HG03521 (cell line): ENCODE results near the gene PXDN.

ENCODE experiments used
- ATAC-seq: cut with Tn5 transposase; IDR thresholded peaks from one replicate; pipeline ENCODE4 v1.9.1; 2021; ENCODE audit warnings: mild to moderate bottlenecking, moderate library complexity; ENCODE audit not compliant: unreplicated experiment

Gene PXDN

DNA sequence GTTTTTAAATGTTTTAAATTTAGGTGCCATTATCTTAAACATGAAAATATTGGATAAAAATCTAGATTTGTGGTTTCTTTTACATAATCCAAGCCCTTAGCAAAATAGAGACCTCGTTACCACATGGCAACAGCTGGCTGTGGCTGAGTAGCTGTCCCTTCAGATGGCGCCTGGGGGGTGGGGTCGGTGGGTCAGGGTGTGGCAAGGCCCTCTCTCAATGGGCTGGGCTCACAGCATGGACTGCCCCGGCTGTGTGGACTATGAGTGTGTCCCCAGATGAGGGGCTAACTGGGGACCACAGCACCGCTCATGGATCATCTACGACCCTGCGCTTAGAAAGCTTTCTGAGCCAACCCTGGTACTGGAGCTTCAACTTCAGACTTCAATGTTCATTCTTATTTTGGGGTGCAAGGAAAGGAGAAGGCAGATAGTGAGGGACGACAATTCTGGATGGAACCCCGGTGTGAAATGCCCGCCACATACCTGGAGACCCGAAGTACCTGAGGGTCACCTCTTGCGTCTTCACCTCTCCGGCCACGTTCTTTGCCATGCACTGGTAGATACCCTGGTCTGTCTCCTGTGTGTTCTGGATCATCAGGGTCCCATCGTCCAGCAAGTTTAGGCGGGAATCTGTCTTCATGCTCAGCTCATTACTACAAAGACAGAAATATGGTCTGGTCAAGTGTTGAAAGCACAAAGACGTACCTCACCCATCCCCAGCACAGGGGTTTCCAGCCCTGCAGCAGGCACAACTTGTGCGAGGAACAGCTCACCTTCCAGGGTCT lies 71.0 kb downstream of the PXDN start:
- ATAC-seq: no peak

DNA sequence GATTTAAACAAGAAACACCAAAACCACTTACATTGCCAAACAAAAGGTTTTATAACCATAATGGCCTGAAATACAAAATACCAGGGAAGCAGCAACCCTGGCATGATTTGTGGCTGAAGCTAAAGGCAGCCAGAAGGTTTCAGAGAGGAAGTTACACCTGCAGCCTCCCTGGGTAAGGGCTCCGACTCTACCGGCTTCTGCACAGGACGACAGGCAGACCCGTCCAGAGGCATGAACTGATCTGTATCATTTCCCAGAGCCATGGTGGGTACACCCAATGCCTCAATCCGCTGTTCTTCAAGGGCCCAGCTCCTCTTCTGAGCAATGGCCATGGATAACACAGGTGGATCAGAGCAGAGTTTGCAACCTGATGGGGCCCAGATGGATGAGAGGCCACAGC lies 71.6 kb downstream of the PXDN start:
- ATAC-seq: no peak

DNA sequence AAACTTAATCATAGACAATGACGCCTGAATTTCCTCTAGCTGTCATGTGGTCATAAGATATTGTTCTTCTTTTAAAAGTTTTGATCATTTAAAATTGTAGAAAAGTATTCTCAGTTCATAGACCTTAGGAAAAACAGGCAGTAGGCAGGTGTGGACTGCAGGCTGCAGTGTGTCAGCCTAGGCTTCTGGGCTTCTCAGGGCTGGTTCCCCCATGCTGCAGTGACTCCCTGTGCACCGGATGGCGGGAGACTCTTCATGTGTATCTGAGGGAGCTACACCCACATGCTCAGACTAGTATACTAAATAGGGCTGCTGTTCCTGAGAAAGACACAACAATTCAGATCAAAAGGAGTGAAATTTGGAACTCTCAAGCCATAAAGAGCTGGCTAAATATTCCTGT lies 72.4 kb downstream of the PXDN start:
- ATAC-seq: no peak

DNA sequence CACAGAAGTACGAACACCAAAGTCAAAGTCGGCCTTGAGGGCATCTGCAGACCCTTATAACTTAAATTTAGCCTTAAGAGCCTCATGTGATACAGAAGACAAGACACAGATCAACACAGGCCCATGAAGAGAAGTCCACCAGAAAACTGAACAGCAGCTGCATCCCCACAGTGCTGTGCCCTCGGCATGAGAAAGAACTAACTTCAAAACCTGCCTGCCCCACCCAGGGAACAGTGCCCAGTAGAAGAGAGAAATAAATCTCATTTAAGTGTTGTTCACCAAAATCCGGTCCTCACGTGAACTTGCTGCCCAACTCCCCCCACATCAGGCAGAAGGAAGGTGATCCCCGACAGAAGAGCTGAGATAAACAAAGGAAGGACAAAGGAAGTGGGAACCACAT lies 73.7 kb downstream of the PXDN start:
- ATAC-seq: no peak

DNA sequence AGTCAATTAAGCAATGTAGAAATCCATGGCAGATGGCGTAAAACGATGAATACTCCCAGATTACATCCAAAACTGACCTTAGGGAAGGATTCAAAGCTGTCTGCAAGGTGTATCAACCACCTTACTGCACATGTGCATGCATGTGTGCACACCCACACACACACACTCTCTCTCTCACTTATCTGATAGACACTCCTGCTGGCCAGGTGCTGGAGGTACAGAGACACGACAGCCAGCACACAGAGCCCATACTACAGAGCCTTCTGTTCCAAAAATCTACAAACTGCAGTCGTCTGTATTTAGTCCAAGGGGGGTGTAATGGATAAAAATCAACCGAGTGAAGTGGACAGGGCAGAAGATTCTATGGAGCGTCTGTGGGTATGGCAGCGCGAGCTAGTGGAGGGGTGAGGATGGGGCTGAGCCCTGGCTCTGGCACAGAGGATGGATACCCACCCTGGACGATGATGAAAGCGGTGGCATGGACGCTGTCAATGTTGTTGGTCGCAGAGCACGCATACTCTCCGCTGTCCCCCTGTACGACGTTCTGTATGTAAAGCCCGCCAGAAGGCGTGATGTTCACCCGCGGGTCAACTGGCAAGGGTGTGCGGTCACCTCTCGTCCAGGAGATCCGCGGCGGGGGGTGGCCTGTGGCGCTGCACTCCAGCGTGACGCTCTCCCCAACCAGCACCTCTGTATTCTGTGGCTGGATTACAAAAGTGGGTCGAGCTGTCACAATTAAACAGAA lies 78.4 kb downstream of the PXDN start:
- ATAC-seq: no peak

DNA sequence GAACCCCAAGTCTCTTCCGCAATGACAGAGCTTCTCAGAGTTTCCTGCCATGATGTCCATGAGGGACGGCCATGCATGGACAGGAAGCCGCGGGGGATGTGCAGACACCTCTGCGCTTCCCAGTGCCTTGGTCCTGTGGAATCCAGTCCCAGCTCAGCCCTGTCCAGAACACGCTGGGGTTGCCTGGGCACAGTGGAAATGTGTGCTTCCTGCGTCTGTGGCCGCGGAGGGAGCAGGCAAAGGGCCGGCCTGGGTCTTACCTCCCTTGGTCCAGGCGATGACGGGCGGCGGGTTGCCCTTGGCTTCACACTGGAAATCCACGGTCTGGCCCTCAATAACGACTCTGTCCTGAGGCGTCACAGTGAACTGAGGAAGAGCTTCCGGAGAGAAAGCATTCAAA lies 79.6 kb downstream of the PXDN start:
- ATAC-seq: no peak

DNA sequence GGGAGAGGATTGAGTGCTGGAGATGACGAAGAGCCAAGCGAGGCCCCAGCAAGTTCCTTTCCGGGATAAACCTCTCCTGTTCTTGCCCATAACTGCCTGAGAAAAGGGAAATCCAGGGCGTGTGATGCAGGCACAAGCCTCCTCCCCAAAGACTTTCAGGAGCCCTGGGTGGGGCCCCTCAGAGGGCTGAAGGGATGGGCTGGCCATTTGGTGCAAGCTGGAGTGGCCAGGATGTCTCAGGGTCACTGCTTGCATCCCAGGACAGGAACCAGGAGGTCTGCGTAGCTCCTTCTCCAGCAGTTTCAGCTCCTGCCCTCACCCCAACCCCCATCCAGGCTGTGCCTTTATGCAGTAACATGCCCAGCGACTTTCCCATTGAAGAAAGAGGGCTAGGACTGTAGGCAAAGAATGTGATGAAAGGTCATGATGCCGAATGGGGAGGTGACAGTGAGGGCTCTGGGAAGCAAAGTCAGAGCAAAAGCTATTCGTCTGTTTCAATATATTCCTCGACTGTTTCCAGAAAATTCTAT lies 80.2 kb downstream of the PXDN start:
- no peak for ATAC-seq

DNA sequence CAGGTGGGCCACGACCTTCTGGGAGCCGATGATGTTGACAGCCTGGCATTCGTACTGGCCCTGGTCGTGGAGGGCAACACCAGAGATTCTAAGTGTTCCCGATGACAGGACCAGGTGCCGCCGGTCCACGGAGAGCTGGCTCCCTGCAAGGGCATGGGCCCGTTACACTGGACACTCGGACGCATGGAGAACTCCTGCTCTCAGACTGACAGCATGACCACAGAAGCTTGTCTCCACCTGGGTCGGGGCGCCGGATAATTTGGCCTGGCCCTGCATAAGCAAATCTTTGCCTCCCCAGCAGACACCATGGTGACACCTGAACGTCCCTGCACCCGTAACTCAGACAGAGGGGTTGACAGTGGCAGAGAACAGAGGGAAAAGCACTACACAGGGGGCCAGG lies 80.7 kb downstream of the PXDN start:
- no peak for ATAC-seq

DNA sequence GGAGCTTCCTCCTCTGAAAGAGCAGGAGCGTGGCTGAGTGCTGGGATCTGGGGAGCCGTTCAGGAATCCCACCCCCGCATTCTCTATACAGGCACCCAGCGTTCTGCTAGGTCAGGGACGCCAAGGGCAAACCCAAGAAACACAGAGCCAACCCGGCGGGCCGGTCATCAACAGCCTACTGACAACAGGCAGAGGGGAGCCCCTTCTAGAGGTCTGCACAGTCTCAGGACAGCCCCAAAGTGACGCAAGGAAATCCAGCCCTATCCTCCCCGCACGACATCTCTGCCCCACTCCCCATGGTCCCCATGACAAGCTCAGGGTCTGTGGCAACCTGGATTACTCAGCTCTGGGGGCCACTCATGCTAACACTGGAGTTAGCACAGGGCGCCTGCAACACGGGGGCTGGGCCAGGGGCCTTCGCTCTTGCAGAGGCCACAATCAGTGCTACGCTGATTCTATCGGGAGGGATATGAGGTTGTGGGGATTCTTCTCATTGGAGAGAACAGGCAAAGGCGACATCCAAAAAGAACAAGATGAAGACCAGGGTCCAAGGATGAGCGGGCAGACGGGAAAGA lies 81.6 kb downstream of the PXDN start:
- no peak for ATAC-seq

DNA sequence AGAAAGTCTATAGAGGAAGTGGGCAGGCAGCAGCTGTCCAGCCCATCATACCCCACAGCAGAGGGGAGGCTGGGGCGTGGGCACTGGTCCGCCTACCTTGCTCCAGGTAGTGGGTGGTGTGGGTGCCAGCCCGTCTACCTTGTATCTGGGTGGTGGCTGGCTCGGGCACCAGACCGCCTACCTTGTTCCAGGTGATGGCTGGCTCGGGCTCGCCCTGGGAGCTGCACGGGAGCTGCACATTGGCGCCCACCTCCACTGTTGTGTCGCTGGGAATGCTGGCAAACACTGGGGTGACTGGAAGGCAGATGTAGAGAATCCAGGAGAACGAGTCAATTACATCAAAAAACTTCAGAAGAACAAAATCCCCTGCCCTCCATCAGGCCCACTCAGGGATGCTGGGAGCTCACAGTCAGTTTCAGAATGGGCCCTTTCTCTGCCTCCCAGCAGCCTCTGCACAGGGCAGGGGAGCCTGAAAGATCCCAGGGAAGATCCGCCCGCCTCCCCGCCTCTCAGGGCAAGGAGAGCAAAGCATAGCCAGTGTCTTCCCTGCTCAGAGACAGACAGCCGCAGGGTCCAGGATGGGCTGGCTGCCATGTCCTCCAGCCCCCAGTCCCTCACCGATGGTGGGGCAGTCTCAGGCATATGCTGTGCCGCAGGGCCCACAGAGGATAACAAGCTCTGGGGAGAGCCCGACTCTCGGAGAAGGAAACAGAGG lies 82.3 kb downstream of the PXDN start:
- no peak for ATAC-seq

DNA sequence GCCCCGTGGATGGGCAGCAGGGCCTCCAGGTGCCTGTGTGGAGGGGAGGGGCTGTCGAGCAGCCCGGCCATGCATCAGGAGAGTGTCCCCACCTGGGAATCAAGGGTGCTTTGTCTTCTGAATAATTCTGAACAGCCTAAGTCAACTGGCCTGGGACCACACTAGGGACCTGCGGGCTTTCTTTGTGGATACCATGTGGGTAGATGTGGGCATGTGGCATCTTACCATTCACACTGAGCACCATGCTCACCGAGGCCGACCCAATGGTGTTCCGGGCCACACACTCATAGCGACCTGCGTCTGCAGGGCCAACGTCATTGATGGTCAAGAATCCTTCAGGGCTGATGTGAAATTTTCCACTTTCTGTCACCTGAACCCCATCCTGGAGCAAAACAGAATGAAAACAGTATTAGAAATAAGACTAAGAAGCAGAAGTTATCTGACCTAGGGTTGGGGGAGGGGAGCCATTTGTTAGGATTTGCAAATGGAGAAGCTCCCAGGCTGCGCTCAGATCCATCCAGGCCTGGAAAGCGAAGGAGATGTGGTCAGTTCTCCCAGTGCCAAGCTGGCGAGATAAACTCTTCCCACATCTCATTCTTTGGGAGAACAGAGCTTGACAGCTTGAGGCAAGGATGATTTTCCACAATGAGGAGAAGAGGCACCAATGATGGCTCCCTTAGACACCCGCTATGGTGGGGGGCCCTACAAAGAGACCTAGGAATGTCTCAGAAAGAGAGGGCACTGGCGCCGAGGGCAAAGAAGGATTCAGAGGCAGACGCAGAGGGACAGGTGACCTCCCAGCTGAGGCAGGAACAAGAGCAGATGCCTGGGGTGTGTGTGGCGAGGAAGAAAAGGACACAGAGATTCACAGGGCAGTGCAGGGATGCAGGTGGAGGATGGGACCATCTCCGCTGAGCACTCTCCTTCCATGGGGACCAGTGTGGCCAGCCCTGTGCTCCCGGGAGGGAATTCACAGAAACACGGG lies 83.4 kb downstream of the PXDN start:
- ATAC-seq: no peak

DNA sequence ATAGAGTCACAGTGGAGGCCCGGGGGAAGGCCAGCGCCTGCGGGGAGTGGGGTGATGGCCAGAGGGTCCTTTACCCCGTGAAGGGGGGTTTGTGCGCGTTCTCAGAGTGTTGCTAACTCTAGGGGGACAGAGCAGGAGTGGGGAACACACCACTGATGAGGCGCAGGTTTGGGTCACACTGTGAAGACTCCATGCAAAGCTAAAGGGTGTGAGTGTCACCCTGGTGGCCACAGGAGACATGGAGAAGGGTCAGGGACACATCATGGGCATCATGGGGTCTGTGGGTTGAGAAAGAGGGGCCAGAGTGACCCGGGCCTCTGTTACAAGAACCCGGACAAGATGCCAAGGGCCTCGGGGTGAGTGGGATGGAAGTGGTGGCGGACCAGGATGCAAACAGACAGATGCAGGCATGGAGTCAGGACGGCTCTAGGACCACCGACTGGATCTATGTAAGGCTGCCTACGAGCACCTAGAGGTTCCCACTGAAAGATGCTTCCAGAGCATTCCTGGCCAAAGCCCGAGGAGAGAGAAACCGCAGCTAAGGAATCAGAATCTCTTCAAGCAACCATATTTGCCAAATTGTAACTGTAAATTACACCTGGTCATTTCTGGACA lies 84.3 kb downstream of the PXDN start:
- ATAC-seq: no peak

DNA sequence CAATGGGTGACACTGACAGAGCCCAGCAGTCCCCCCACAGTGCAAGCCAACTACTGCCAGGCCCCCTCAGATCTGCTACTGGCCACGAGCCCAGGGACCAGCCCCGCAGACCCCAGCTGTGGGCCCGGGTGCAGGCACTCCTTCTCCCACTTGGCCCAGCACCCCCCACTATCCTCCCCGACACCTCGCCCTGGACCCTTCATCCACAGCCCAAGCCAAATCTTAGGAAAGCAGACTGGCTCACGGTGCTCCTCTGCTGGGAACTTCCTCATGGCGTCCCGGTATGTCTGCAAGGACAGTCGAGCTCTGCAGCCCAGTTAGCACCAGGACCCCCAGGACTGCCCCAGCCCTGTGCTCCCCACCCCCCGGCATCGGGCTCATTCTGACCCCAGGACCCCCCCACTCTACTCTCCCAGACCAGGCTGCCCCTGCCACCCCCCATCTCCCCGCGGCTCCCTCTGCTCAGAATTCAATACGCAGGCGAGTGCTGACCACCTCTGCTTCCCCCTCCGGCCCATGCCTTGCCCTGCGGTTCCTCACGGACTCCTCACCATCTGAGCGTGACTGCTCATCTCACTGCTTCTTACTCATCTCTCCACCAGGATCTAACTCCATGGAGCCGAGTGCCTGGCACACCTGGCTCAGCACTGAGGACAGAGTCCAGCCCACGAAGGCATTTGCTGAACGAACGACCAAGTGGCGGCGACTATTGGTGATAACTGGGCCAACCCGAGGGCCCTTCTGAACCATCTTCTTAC lies 85.7 kb downstream of the PXDN start:
- ATAC-seq: no peak

DNA sequence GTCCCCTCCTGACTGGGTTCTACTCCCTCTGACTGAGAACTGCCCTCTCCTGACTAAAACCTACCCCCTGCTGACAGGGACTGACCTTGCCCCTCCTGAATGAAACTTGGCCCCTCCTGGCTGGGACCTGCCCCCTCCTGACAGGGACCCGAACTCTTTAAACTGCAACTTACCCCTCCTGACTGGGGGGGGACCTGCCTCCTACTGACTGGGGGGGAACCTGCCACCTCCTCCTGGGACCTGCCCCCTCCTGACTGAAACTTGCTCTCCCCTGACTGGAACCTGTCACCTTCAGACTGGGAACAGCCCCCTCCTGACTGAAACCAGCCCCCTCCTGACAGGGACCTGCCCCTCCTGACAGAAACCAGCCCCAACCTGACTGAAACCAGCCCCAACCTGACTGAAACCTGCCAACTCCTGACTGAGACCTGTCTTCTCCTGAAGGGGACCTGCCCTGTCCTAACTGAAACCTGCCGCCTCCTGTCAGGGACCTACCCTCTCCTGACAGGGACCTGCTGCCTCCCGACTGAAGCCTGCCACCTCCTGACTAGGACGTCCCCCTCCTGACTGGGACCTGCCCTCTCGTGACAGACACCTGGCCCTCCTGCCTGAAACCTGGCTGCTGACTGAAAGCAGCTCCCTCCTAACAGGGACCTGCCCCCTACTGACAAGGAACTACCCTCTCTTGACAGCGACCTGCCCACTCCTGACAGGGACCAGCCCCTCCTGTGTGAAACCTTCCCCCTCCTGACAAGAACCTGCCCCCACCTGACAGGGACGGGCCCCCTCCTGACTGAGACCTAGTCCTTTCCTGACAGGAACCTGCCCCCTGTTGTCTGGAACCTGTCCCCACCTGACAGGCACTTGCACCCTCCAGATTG lies 87.1 kb downstream of the PXDN start:
- no peak for ATAC-seq

DNA sequence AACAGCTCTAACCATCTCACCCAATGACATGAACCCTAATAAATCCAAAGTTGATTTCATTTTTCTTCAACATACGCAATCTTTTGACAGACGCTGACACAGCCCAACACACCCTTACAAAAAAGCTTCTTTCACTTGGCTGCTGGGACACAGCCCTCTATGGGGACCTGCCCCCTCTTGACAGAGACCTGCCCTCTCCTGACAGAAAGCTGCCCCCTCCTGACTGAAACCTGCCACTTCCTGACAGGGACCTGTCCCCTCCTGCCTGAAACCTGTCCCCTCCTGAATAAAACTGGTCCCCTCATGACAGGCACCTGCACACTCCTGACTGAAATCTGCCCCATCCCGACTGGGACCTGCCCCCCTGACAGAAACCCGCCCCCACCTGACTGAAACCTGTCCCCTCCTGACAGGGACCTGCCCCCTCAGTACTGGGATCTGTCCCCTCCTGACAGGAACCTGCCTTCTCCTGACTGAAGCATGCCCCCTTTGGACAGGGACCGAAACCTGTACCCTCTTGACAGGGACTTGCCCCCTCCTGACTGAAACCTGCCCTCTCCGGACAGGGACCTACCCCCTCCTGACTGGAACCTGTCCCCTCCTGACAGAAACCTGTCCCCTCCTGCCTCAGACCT lies 87.9 kb downstream of the PXDN start:
- no peak for ATAC-seq

DNA sequence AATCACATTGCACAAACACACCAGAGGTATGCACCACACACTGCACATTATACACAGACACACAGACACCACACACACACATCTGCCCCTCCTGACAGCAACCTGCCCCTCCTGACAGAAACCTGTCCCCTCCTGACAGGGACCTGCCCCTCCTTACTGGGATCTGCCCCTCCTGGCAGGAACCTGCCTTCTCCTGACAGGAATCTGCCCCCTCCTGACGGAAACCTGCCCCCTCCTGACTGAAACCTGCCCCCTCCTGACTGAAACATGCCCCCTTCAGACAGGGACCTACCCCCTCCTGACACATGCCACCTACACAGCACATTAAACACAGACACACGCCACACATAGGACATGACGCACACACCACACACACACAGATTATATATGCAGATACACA lies 88.9 kb downstream of the PXDN start:
- no peak for ATAC-seq

DNA sequence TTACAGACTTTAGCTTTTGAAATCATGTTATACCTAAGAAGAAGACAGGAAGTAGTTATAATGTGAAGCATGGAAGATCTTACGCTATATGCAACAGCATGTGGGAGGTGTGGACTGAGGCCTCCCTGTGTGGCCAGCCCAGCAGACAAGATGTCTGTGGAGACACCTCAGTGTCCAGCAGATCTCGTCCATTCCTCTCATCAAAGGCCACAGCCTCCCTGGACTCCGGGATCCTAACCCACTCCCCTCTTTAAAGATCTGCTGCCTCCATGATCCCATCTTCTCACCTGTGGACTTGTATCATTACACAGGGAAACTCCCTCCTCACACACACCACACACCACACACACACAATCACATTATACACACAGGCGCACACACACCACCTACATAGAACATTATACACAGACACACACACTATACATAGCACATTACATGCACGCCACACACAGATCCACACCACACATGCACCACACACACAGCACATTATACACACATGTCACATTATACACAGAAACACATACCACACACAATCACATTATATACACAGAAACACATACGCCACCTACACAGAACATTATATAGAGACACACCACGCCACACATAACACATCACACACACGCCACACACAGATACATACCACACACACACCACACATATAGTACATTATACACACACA lies 89.5 kb downstream of the PXDN start:
- no peak for ATAC-seq
